Peyer's patch (tissue), 4 donors: ENCODE results near the gene SLBP.

Experiments used
- POLR2A ChIP-seq, 2 donors: fragments of 450-650 bp; IDR thresholded peaks; one replicate each; pipeline ENCODE4 v1.5.1; 2017; ENCODE audit warnings: antibody characterized with exemption in 2 of 2, mild to moderate bottlenecking in 2 of 2, moderate library complexity in 2 of 2
- TF ChIP-seq, protein P1 (sequence below), 6 experiments: fragments of 450-650 bp in 4 of 6; fragments of 200-600 bp in 2 of 6; sonication (generic) in 1 of 6; IDR thresholded peaks; one replicate each; pipeline ENCODE4 v1.5.1; 2017 to 2019; ENCODE audit warnings: antibody characterized with exemption in 6 of 6, mild to moderate bottlenecking in 3 of 6, moderate library complexity in 1 of 6

DNA sequence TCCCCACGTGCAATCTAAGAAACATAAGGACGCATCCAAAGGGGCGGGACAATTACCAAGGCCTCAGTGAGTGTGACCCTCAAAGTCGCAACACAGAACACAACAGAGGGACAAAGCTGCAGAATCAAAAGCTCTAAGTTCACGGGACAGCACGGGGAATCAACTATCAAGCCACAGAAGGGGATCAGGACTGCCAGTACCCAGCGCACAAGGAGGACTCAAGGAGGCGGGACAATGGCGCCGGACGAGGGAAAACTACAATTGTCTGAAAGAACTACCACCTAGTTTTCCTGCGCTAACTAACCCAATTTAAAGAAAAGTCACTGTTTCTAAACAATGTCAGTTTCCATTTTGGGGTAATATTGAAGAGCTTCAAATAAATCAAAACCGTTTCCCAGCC is 29.3 kb downstream of the SLBP start:
- TF ChIP-seq, protein P1, sequence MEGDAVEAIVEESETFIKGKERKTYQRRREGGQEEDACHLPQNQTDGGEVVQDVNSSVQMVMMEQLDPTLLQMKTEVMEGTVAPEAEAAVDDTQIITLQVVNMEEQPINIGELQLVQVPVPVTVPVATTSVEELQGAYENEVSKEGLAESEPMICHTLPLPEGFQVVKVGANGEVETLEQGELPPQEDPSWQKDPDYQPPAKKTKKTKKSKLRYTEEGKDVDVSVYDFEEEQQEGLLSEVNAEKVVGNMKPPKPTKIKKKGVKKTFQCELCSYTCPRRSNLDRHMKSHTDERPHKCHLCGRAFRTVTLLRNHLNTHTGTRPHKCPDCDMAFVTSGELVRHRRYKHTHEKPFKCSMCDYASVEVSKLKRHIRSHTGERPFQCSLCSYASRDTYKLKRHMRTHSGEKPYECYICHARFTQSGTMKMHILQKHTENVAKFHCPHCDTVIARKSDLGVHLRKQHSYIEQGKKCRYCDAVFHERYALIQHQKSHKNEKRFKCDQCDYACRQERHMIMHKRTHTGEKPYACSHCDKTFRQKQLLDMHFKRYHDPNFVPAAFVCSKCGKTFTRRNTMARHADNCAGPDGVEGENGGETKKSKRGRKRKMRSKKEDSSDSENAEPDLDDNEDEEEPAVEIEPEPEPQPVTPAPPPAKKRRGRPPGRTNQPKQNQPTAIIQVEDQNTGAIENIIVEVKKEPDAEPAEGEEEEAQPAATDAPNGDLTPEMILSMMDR (IDR thresholded peaks at IDR 0.05), result no peak
- no peak for TF ChIP-seq POLR2A (IDR thresholded peaks at IDR 0.05)
